DOHH2 (cell line): ENCODE results near the gene RBM20.

ENCODE experiments used
- H3F3A ChIP-seq: fragments of 200-600 bp; sonication (generic), shearing (Covaris generic); 2 replicates; pipeline ENCODE4 v1.6.0; 2016; ENCODE audit warnings: antibody characterized with exemption, mild to moderate bottlenecking; ENCODE audit not compliant: control insufficient read depth, insufficient read depth
- H3K27ac ChIP-seq: fragments of 200-600 bp; sonication (generic); 2 replicates; pipeline ENCODE4 v1.5.1; 2014; ENCODE audit warnings: low read depth, mild to moderate bottlenecking, low read length, moderate library complexity
- H3K27me3 ChIP-seq: fragments of 200-600 bp; sonication (generic); 2 replicates; pipeline ENCODE4 v1.6.1; 2014; ENCODE audit warnings: mild to moderate bottlenecking, low read length, mixed read lengths; ENCODE audit not compliant: control insufficient read depth
- H3K36me3 ChIP-seq: fragments of 200-600 bp; sonication (generic); 2 replicates; pipeline ENCODE4 v1.6.1; 2014; ENCODE audit warnings: mild to moderate bottlenecking, low read length, moderate library complexity, mixed read lengths; ENCODE audit not compliant: control insufficient read depth
- H3K4me1 ChIP-seq: fragments of 200-600 bp; sonication (generic); 2 replicates; pipeline ENCODE4 v1.6.1; 2014; ENCODE audit warnings: mild to moderate bottlenecking, low read length, mixed read lengths; ENCODE audit not compliant: control insufficient read depth
- H3K4me2 ChIP-seq: fragments of 200-600 bp; sonication (generic); 2 replicates; pipeline ENCODE4 v1.6.0; 2014; ENCODE audit warnings: mild to moderate bottlenecking, low read length, moderate library complexity
- H3K4me3 ChIP-seq: fragments of 200-600 bp; sonication (generic); 2 replicates; pipeline ENCODE4 v1.5.1; 2014; ENCODE audit warnings: mild to moderate bottlenecking, low read length, mixed read lengths
- H3K79me2 ChIP-seq: fragments of 200-600 bp; sonication (generic); 2 replicates; pipeline ENCODE4 v1.6.1; 2014; ENCODE audit warnings: mild to moderate bottlenecking, low read length, mixed read lengths; ENCODE audit not compliant: control insufficient read depth
- H3K9me2 ChIP-seq: fragments of 200-600 bp; sonication (generic); replicated peaks from 2 replicates; pipeline ENCODE4 v1.6.1; 2014; ENCODE audit warnings: mild to moderate bottlenecking, low read length, mixed read lengths; ENCODE audit not compliant: control insufficient read depth
- H3K9me3 ChIP-seq: fragments of 200-600 bp; sonication (generic); 2 replicates; pipeline ENCODE4 v1.6.1; 2014; ENCODE audit warnings: antibody characterized with exemption, low read length, mixed read lengths; ENCODE audit not compliant: control insufficient read depth, insufficient read depth
- H4K20me1 ChIP-seq: fragments of 200-600 bp; sonication (generic); 2 replicates; pipeline ENCODE4 v1.6.0; 2014; ENCODE audit warnings: low read depth, mild to moderate bottlenecking, antibody characterized with exemption, low read length, moderate library complexity; ENCODE audit not compliant: control insufficient read depth, insufficient read depth
- EZH2phosphoT487 ChIP-seq: fragments of 200-600 bp; sonication (generic); IDR thresholded peaks from 2 replicates; pipeline ENCODE4 v1.6.1; 2017; ENCODE audit warnings: borderline replicate concordance, mild to moderate bottlenecking, antibody characterized with exemption, low read length, moderate library complexity, mixed read lengths
- TF ChIP-seq, protein P1 (sequence below): fragments of 200-600 bp; sonication (generic); IDR thresholded peaks from one replicate; pipeline ENCODE4 v1.5.1; 2014; ENCODE audit warnings: antibody characterized with exemption, mild to moderate bottlenecking, low read depth, low read length; ENCODE audit not compliant: poor library complexity, severe bottlenecking

Gene RBM20

DNA sequence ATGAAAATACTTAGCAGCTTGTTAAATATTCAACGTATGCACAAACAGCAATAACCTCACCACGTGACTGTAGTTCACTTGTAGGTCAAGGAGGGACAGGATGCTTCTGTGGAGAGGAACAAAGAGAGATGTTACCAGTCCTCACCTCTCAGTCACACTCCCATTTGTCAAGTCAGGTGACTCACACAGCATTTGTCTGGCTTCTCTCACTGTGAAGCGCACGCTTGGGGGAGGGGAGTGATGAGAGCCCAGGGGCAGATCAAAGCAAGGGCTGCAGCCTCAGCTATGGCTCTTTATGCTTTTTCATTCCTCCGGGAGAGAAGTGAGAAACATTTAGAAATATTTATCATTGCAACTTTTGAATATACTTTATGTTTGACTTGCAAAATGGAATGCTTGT is 2.9 kb upstream of the RBM20 start:
- Histone ChIP-seq H3K4me3 (no peak overlapping the region), H3K36me3 (no peaks in the 10 kb centered on the region), H3K9me3 (no peaks in the 10 kb centered on the region), H4K20me1 (no peaks in the 10 kb centered on the region), H3K27me3 (peaks cover 54% of the 10 kb centered on the region), H3K79me2 (no peaks in the 10 kb centered on the region), H3K4me1 (peaks cover 18% of the 10 kb centered on the region), H3K9me2 (no peaks in the 10 kb centered on the region), H3F3A (no peaks in the 10 kb centered on the region), H3K27ac (no peak overlapping the region), H3K4me2 (no peak overlapping the region)
- TF ChIP-seq, protein P1, sequence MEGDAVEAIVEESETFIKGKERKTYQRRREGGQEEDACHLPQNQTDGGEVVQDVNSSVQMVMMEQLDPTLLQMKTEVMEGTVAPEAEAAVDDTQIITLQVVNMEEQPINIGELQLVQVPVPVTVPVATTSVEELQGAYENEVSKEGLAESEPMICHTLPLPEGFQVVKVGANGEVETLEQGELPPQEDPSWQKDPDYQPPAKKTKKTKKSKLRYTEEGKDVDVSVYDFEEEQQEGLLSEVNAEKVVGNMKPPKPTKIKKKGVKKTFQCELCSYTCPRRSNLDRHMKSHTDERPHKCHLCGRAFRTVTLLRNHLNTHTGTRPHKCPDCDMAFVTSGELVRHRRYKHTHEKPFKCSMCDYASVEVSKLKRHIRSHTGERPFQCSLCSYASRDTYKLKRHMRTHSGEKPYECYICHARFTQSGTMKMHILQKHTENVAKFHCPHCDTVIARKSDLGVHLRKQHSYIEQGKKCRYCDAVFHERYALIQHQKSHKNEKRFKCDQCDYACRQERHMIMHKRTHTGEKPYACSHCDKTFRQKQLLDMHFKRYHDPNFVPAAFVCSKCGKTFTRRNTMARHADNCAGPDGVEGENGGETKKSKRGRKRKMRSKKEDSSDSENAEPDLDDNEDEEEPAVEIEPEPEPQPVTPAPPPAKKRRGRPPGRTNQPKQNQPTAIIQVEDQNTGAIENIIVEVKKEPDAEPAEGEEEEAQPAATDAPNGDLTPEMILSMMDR = no peak
- TF ChIP-seq EZH2phosphoT487 = peak; percentile 50; the same call in 1 of the 2 replicates

- Histone ChIP-seq H3K4me2 (no peak overlapping the region), H3K27me3 (peaks cover 58% of the 10 kb centered on the region), H3F3A (no peaks in the 10 kb centered on the region), H3K79me2 (no peaks in the 10 kb centered on the region), H3K9me2 (no peaks in the 10 kb centered on the region), H3K4me1 (peaks cover 18% of the 10 kb centered on the region), H3K36me3 (no peaks in the 10 kb centered on the region), H3K27ac (no peak overlapping the region), H3K9me3 (no peaks in the 10 kb centered on the region), H3K4me3 (no peak overlapping the region), H4K20me1 (no peaks in the 10 kb centered on the region)
- TF ChIP-seq EZH2phosphoT487 = no peak
These were observed 1.7 kb upstream of the RBM20 start for GRCh38 chr10:110642204-110643034.

DNA sequence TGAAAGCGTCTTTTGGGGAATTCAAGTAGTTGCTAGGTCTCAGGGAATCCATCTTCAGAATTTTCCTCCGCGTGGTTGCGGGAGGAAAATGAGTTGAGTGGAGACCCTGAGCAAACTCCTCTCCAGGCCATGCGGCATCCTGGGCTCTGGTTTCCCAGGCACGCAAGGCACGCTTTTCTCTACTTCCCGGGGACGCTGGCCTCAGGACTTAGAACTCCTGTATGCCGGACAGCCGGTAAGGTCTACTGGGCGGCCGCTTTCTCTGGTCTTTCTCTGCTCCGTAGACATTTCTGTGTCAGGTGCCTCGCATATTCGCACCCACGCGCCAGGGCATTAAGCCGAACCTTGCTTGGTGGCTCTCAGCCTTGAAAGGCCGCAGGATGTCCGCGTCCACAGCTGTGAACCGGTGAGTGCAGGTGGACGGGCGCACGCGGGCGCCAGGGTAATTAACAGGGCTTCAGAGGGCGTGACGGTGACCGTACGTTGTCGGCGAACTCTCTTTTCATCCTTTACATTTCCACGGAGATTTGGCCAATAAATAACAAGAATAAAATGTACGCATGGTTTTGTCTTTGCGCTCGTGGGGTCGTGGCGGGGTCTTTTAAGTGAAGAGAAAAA is 992 bp upstream of the RBM20 start:
- H3K4me1 ChIP-seq = peaks cover 18% of the 10 kb centered on the region
- TF ChIP-seq EZH2phosphoT487 = peak; percentile 49
- TF ChIP-seq, protein P1 = no peak
- peak overlapping the region; percentile 66 for H3K4me2 ChIP-seq
- H3K9me3 ChIP-seq = no peaks in the 10 kb centered on the region
- no peaks in the 10 kb centered on the region for H3K79me2 ChIP-seq
- no peaks in the 10 kb centered on the region for H4K20me1 ChIP-seq
- H3K9me2 ChIP-seq = no peaks in the 10 kb centered on the region
- H3K36me3 ChIP-seq = no peaks in the 10 kb centered on the region
- H3K4me3 ChIP-seq = peak overlapping the region; percentile 47
- H3F3A ChIP-seq = no peaks in the 10 kb centered on the region
- H3K27me3 ChIP-seq = peaks cover 59% of the 10 kb centered on the region
- no peak overlapping the region for H3K27ac ChIP-seq
